ENCODE results near the gene UBAC1.
A peak's percentile ranks its signal among the peaks of the same experiment; 100 is the strongest.
"Not testable (repeated sequence)": the region's sequence is repeated elsewhere in the genome, so short reads cannot be mapped to it uniquely, and the experiment has no call there.

The UBAC1 gene

GRCh38 chr9:135933114-135933513 is 28.1 kb downstream of the UBAC1 start:
- DNase-seq: no peak

- DNase-seq: no peak
These were observed 28.5 kb downstream of the UBAC1 start for GRCh38 chr9:135932656-135933055.

GRCh38 chr9:135931349-135931820 is 29.8 kb downstream of the UBAC1 start:
- DNase-seq: no peak

- DNase-seq: no peak
These were observed 30.5 kb downstream of the UBAC1 start for GRCh38 chr9:135930446-135931345.

- DNase-seq: no peak
These were observed 31.3 kb downstream of the UBAC1 start for GRCh38 chr9:135929656-135930445.

GRCh38 chr9:135928731-135929655 is 32.2 kb downstream of the UBAC1 start:
- no peak for DNase-seq

GRCh38 chr9:135928074-135928730 is 33.0 kb downstream of the UBAC1 start:
- no peak for DNase-seq

- no peak for DNase-seq
These were observed 33.8 kb downstream of the UBAC1 start for GRCh38 chr9:135927195-135928013.

- DNase-seq: no peak
These were observed 34.6 kb downstream of the UBAC1 start for GRCh38 chr9:135926402-135927194.

GRCh38 chr9:135925496-135926133 is 35.6 kb downstream of the UBAC1 start:
- no peak for DNase-seq

- DNase-seq: no peak
These were observed 36.4 kb downstream of the UBAC1 start for GRCh38 chr9:135924628-135925338.

- no peak for DNase-seq
These were observed 37.7 kb downstream of the UBAC1 start for GRCh38 chr9:135923508-135923907.

- peak; percentile 26 for DNase-seq
These were observed 39.3 kb downstream of the UBAC1 start for GRCh38 chr9:135921749-135922310.

- peak; percentile 25 for DNase-seq
These were observed 40.1 kb downstream of the UBAC1 start for GRCh38 chr9:135920973-135921585.

- DNase-seq: no peak
These were observed 40.8 kb downstream of the UBAC1 start for GRCh38 chr9:135920256-135920930.

GRCh38 chr9:135919318-135919890 is 41.8 kb downstream of the UBAC1 start:
- no peak for DNase-seq

GRCh38 chr9:135916227-135916626 is 44.9 kb downstream of the UBAC1 start:
- DNase-seq: not testable (repeated sequence)

Measured in NCI-H2171 treated with DMSO at 0.1 percent for 48 hours (cell line).